BJ (cell line): ENCODE results near the gene LCN10. TPM values are rescaled to one million over a fixed set of nuclear protein-coding genes. Genes with fewer than 3 reads are reported as not detected.
"Not testable (repeated sequence)": the region's sequence is repeated elsewhere in the genome, so short reads cannot be mapped to it uniquely, and the experiment has no call there.

Experiments
- CTCF ChIA-PET: fragments of 350-600 bp; formaldehyde crosslinking; extraction: SDS; loops from one replicate; lab custom pipeline; 2021; ENCODE audit warnings: antibody characterized with exemption, inconsistent platforms; lab: Yijun Ruan, JAX
- POLR2A ChIA-PET: fragments of 300-600 bp; sonication (Branson Sonifier 250); formaldehyde crosslinking; extraction: SDS; loops from one replicate; lab custom pipeline; 2021; ENCODE audit warnings: antibody characterized with exemption; lab: Charles Lee
- DNase-seq: peaks from one replicate; pipeline ENCODE4 v3.0.0-alpha.2; 2011; ENCODE audit warnings: low read depth
- H3K27me3 ChIP-seq: 2 replicates; pipeline ENCODE4 v1.6.0; 2011; ENCODE audit warnings: low read length; ENCODE audit not compliant: control insufficient read depth, insufficient read depth
- H3K36me3 ChIP-seq: 2 replicates; pipeline ENCODE4 v1.5.1; 2011; ENCODE audit warnings: low read length; ENCODE audit not compliant: control insufficient read depth, insufficient read depth
- H3K4me3 ChIP-seq: 2 replicates; pipeline ENCODE4 v1.5.1; 2011; ENCODE audit warnings: low read depth, mild to moderate bottlenecking, control low read depth, low read length
- CTCF ChIP-seq: IDR thresholded peaks from 2 replicates; pipeline ENCODE4 v1.5.1; 2011; ENCODE audit warnings: low read depth, mild to moderate bottlenecking, control low read depth, inconsistent platforms, low read length, moderate library complexity; ENCODE audit not compliant: insufficient read depth
- polyA plus RNA-seq: library from polyadenylated mRNA; depleted of rRNA; stranded (reverse); fragments of >200 nt; gene quantifications from 2 replicates; pipeline ENCODE4 v1.2.3, GENCODE V29; 2011

The LCN10 gene
- polyA plus RNA-seq, 1 experiment: not detected

- POLR2A ChIA-PET: no interaction called here
- CTCF ChIA-PET: no interaction called here
- no peak for DNase-seq
- Histone ChIP-seq H3K27me3 (peaks cover 4% of the 10 kb centered on the region; the same call in 1 of the 2 replicates), H3K36me3 (no peaks in the 10 kb centered on the region), H3K4me3 (no peak overlapping the region)
- no peak for TF ChIP-seq CTCF
Observed at GRCh38 chr9:136709454-136710109, 33.2 kb downstream of the LCN10 start.

GRCh38 chr9:136707849-136708517 is 34.8 kb downstream of the LCN10 start:
- CTCF ChIA-PET: interaction anchor here (0.7 kb wide), 2 partner anchors 36 to 218 kb away, joined by 3 to 5 read pairs; no protein-coding TSS in a partner anchor
- Histone ChIP-seq H3K27me3 (no peaks in the 10 kb centered on the region; the same call in 1 of the 2 replicates), H3K4me3 (no peak overlapping the region), H3K36me3 (no peaks in the 10 kb centered on the region)
- TF ChIP-seq CTCF: no peak
- DNase-seq: no peak
- POLR2A ChIA-PET: no interaction called here

GRCh38 chr9:136707011-136707410 is 35.7 kb downstream of the LCN10 start:
- TF ChIP-seq CTCF: no peak
- POLR2A ChIA-PET: no interaction called here
- Histone ChIP-seq H3K36me3 (no peaks in the 10 kb centered on the region), H3K27me3 (no peaks in the 10 kb centered on the region; the same call in 1 of the 2 replicates), H3K4me3 (no peak overlapping the region)
- CTCF ChIA-PET: interaction anchor here (0.6 kb wide), 1 partner anchor 63 kb away, joined by 5 read pairs; no protein-coding TSS in a partner anchor
- no peak for DNase-seq

- DNase-seq: no peak
- Histone ChIP-seq H3K27me3 (peaks cover 2% of the 10 kb centered on the region), H3K36me3 (no peaks in the 10 kb centered on the region), H3K4me3 (no peak overlapping the region)
- ChIA-PET POLR2A (no interaction called here), CTCF (no interaction called here)
- no peak for TF ChIP-seq CTCF
Observed at GRCh38 chr9:136705564-136705963, 37.2 kb downstream of the LCN10 start.

GRCh38 chr9:136704741-136705140 is 38.0 kb downstream of the LCN10 start:
- DNase-seq, H3K36me3 ChIP-seq, H3K27me3 ChIP-seq, POLR2A ChIA-PET, H3K4me3 ChIP-seq: not testable (repeated sequence)
- CTCF ChIA-PET: interaction anchor here (1.8 kb wide), 1 partner anchor 10 kb away, joined by 4 read pairs; no protein-coding TSS in a partner anchor
